Left colon (tissue), 2 donors: ENCODE data around the gene MRGPRX2. TPM values are rescaled to one million over a fixed set of nuclear protein-coding genes. Genes with fewer than 3 reads are reported as not detected.

Source experiments
- ATAC-seq: fragments of 200-7000 bp; cut with Tn5 transposase; one replicate; pipeline ENCODE4 v1.9.1; 2020; ENCODE audit warnings: mild to moderate bottlenecking, moderate library complexity
- DNase-seq, 2 donors: peaks; one replicate each; pipeline ENCODE4 v3.0.0-alpha.2; 2020
- intact Hi-C, 2 donors: fragments of 100-400 bp; cut with DNase I in 1 of 2; cut with micrococcal nuclease in 1 of 2; formaldehyde crosslinking; loops; one replicate each; pipeline versions ENCODE4 v1.11.2 to v1.14.0; 2022; cut with DNase I, micrococcal nuclease
- long read RNA-seq: library from polyadenylated mRNA; unstranded; transcript quantifications from one replicate; pipeline ENCODE4 v2.0.0, GENCODE V29; 2021
- total RNA-seq, 2 donors: library from RNA; stranded (reverse); fragmentation: NEBNext Ultra II Directional; extraction: Animal tissue kit (Norgen Biotek cat#: 25700); gene quantifications; one replicate each; pipeline ENCODE4 v1.2.1, GENCODE V29; 2021
- donor health status: DM: no; HTN: no; CAD: no.
- donor health status: DM: yes; HTN: yes; CAD: no.

MRGPRX2 gene
- total RNA-seq = under 1 TPM in 1 of 2 donors, not detected in 1; 0.11 TPM
- long read RNA-seq = 0 reads

DNA sequence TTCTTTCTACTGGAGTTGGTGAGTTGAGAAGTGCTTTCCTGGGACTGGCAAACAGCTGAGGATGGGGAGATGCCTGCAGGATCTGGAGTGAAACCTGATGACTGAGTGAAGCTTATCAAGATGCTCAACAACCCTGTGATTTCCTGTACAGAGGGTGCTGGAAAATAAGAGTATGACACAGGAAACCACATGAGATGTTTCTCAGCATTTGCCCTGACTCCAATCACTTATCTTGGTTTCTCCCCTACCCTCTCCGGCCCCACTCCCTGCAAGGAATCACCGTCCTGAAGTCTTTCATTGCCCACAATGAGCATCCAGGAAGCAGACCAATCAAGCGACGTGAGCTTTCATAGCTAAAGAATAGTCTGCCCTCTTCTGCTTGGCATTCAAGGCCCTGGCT lies at the start of gene MRGPRX2:
MRGPRX2 (minus strand) TSS at position 89 of the 400 bp plus-strand sequence. CDS start 4,315 bp downstream, outside the sequence.
- DNase-seq = no peak
- intact Hi-C loops = no loop called here
- no peak for ATAC-seq

DNA sequence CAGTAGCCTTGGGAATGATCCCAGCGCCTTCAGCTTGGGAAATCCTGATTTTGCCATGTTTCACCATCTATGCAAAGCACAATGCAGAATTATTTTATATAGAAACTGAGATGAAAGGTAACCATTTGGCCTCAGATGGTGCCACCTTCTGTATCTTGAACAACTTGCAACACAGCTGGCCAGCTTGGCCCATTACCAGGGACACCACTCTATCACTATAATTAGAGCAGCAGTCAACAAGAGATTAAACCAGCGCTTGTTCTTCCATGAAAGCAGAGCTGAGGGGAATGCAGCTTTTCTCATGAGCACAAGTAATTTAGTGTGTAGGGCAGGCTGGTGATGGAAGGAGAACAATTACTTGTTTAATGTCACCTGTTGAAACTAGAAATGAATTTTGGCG lies 49.8 kb upstream of the MRGPRX2 start:
- ATAC-seq (peak; percentile 51), DNase-seq (no peak)
- intact Hi-C loops = no loop called here

DNA sequence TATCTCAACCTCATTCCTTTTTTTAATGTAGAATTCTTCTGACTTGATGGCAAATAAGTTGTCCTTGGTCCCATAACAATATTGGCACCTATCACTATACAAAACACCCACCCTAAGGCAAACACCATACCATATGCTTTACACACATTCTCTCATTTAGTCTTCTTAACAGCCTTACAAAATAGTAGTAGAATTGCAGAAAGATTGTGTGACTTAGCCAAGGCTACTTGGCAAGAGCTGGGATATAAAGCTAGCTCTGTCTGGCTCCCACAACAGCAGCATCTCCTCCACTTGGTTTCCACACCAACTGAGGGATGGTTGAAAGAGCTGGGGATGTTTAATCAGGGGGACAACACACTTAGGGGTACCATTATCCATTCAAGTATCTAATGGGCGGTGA lies 46.6 kb upstream of the MRGPRX2 start:
- ATAC-seq (no peak), DNase-seq (no peak)
- intact Hi-C loops = no loop called here

DNA sequence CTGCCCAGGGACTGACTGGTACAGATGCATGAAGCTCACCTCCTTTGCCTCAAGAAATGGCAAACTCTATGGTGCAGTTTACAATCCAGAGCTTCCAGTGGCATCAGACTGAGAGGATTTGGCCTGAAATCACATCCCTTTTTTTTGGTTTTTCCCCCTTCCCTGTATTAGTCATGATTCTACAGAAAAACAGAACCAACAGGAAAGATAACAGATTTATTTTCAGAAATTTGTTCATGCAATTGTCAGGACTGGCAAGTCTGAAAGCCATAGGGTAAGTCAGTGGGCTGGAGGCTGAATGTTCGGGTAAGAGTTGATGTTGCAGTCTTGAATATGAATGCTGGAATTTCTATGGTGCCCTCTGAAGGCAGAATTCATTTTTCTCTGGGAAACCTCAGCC lies 44.5 kb upstream of the MRGPRX2 start:
- ATAC-seq = no peak
- no peak for DNase-seq
- intact Hi-C loops = no loop called here

DNA sequence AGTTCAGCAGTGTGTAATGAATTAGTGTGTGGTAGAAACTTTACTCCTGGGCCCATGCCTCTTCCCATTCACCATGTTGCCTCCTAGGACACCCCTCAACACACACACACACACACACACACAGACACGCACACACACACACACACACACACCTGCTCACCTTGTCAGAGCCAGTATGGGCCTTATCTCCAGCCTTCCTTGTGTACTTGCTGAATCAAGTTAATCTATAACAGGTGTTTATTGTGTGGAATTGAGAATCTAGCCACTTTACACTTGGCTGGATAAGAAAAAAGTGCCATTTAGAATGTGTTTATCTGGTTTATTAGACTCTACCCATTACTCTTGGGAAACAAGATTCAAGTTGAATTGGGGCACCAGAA lies 42.0 kb upstream of the MRGPRX2 start:
- ATAC-seq (peak; percentile 91), DNase-seq (peak; percentile 73 to 76)

DNA sequence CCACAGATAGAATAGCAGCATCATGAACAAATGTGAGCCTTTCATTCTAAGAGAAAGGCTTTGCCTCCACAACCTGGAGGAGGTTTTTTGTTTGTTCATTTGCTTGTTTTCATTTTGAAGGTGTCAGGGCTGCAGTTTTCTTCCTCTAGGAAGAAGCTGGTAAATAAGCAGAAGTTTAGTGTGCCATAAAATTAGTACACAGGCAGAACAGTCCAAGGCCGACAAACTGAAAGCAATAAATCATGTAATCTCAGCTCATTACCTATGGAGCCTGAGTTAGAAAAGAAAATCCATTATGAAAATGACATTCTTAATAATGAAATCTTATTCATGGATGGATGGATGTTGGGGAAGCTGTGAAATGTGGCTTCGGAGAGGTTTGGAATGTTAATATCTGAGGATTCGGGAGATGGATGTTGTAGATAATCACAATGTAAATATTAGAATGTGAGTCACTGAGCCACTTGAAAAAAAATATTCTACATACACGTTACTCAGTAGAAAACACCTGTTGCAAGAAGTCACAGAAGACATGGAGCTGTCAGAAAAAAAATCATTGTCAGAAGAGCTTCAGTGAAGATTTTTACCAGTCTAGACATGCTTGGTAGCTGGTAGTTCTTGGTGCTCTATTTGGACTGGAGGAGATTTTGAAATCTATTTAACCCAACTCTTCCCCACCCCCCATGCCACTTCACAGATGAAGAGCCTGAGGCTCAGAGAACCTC lies 41.4 kb upstream of the MRGPRX2 start:
- no peak for DNase-seq
- intact Hi-C loops = no loop called here
- peak; percentile 86 for ATAC-seq

More for the DNA sequence above, 42.0 kb upstream of the MRGPRX2 start:
- intact Hi-C loops = no loop called here

DNA sequence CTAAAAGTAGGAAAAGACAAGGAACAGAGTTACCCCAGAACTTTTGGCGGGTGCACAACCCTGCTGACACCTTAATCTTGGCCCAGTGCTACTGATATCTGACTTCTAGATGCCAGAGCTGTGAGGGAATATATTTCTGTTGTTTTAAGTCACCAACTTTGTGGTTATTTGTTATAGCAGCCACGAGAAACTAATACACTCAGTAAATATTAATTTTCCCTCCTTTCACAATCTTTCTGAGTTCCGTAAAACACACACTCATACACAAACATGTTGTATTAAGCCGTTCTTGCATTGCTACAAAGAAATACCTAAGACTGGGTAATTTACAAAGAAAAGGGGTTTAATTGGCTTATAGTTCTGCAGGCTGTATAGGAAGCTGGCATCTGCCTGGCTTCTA lies 40.4 kb upstream of the MRGPRX2 start:
- intact Hi-C loops = no loop called here
- DNase-seq (no peak), ATAC-seq (no peak)

DNA sequence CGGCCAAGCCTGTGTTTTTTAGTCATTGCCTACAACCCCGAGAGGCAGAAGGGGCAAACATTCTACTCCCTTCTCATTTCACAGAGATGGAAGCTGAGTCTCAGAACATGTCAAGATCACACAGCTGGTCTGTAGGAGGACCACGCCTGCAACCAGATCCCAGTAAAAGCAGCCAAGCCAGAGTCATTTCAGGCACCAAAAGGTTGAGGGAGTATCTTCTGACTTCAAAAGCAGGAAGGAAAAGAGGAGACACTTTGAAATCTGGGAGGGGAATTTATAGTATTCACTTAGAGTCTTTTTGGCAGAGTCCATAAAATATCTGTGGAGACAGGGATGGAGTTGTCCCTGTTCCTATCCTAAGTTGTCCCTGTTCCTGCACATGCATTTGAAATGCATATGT lies 38.6 kb upstream of the MRGPRX2 start:
- intact Hi-C loops = loop anchor here in 1 of 2 donors (10.0 kb wide), 1 partner anchor 136 kb away; no protein-coding TSS in a partner anchor

DNA sequence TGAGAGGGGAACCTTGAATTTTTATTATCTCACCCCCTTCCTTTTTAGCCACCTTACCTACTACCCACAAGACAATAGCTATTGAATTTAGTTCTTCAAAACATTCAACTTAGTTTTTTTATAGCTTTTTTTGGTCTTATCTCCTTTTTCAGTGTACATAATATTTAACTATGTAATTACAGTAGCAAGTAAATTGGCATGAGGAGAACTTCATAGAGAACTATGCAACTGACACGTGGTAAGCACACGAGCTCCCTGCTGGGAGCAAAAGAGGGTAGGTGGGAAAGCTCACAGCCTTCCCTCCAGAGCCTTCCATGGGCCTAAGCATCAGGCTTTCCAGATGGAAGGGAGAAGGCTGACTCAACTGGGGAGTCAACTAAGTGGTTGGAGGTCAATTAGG lies 34.3 kb upstream of the MRGPRX2 start:
- DNase-seq (no peak), ATAC-seq (peak; percentile 80)
- intact Hi-C loops = loop anchor here in 1 of 2 donors (10.0 kb wide), 1 partner anchor 140 kb away; no protein-coding TSS in a partner anchor

More for the DNA sequence above, 38.6 kb upstream of the MRGPRX2 start:
- DNase-seq (no peak), ATAC-seq (no peak)

DNA sequence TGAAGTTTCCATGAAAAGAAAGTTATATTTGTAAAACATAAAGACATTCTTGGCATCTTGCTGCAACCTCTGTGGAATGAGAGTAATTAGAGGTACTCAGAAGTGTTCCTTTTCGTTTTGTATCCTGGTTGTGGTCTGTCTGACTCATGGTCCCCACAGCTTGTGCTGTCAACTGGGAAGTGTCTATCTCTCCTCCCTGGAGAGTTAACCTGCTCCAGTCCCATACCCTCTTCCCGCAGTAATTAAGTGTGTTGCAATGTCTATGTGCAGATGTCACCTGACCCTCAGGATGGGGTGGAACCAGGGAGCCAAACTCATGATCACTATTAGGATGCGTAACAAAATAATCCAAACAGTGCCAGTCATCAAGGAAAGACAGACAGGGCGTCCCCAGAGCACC lies 33.5 kb upstream of the MRGPRX2 start:
- intact Hi-C loops = loop anchor here in 1 of 2 donors (10.0 kb wide), 1 partner anchor 141 kb away; no protein-coding TSS in a partner anchor
- no peak for DNase-seq
- ATAC-seq = peak; percentile 44

DNA sequence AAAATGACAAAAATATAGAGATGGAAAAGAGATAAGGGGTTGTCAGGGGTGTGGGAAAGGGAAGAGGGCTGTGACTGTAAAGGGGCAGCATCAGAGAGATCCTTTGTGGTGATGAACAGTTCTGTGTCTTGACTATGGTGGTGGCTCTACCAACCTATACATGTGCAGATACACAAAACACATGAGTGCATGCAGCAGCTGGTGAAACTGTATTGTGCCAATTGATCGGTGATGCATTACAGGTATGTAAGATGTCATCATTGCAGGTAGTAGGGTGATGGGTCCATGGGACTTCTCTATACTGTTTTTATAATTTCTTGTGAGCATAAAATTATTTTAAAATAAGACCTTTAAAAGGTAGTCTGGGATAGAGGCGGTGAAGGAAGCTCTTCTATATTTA lies 32.3 kb upstream of the MRGPRX2 start:
- DNase-seq (no peak), ATAC-seq (no peak)
- intact Hi-C loops = loop anchor here in 1 of 2 donors (10.0 kb wide), 1 partner anchor 142 kb away; no protein-coding TSS in a partner anchor

DNA sequence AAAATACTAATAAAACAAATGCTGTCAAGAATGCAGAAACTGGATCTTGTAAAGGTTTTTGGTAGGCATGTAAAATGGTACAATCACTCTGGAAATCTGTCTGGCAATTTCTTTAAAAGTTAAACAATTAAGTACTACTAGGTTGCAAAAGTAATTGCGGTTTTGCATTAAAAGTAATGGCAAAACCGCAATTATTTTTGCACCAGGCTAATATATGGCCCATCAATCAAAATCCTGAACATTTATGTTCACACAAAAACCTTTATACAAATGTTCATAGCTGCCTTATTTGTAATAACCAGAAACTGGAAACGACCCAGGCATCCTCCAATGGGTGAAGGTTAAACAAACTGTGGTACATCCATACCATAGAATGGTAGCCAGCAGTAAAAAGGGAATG lies 31.8 kb upstream of the MRGPRX2 start:
- ATAC-seq (no peak), DNase-seq (no peak)
- intact Hi-C loops = loop anchor here in 1 of 2 donors (10.0 kb wide), 1 partner anchor 142 kb away; no protein-coding TSS in a partner anchor

DNA sequence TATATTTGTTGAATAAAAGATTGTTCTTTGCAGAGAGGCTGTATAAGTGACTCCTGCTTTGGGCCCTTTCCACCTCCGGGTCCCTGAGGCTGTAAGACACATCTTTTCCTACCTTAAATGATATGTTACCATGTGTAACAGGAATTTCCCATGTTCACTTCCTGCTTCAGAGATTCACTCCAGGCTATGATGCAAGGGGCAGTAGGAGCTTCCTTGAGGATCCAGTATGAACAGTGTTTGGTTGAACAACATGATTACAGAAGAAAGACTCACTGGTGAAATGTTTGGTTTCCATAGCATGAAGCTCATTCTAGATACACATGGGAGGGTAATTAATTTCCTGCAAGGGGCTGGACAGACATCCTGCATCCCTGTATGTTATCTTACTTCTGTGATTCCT lies 30.8 kb upstream of the MRGPRX2 start:
- DNase-seq (no peak), ATAC-seq (peak; percentile 52)
- intact Hi-C loops = loop anchor here in 1 of 2 donors (10.0 kb wide), 1 partner anchor 143 kb away; no protein-coding TSS in a partner anchor

DNA sequence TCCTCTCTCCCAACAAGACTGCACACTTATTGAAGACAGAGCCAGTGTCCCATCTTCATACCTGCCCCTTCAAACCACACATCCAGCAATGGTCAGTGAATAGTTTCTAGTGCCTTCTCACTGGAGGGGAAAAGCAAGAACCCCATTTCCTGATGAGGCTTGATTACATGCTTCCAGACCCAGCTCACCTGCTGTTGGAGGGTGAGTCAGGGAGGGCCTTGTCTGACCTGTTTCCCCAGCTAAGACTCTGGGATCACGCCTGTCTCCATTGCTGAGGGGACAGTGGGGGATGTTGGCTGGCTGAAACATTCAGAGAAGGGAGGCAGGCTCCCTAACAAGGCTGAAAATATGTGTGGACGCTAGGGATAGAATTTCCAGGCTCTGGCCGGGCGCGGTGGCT lies 28.9 kb upstream of the MRGPRX2 start:
- intact Hi-C loops = no loop called here
- DNase-seq = no peak
- ATAC-seq = no peak

DNA sequence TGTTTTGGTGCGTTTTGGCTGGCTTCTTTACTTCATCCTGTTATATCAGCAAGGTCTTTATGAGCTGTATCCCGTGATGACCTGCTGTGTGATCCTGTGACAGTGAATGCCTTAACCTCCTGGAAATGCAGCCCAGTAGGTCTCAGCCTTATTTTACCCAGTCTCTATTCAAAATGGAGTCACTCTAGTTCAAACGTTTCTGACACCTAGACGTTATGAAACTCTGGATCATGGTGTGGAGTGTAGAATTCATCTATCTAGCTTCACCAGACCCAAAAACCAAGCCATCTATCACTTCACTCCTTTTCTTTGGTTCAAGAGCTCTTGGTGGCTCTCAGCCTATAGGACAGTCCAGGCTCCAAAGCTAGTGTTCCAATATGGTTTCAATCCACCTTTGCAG lies 28.3 kb upstream of the MRGPRX2 start:
- intact Hi-C loops = no loop called here
- DNase-seq = no peak
- ATAC-seq = no peak

DNA sequence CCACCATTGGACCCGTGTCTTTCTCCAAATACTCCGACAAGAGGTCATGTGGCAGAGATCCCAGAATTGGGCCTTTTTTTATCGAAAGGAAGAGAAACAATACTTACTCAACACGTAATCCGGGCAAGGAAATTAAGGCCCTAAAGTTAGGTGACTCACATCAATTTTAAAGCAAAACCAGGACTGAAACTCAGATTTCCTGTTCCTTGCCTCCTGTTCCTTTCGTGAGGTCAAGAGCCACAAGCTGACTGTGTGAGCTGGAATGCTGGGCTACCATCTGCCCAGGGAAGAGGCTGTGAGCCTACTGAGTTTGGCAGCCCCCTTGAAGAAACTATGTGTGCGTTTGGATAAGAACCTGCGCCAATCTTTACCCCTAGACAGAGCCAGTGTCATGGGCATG lies 27.1 kb upstream of the MRGPRX2 start:
- intact Hi-C loops = no loop called here
- no peak for ATAC-seq
- DNase-seq = no peak

DNA sequence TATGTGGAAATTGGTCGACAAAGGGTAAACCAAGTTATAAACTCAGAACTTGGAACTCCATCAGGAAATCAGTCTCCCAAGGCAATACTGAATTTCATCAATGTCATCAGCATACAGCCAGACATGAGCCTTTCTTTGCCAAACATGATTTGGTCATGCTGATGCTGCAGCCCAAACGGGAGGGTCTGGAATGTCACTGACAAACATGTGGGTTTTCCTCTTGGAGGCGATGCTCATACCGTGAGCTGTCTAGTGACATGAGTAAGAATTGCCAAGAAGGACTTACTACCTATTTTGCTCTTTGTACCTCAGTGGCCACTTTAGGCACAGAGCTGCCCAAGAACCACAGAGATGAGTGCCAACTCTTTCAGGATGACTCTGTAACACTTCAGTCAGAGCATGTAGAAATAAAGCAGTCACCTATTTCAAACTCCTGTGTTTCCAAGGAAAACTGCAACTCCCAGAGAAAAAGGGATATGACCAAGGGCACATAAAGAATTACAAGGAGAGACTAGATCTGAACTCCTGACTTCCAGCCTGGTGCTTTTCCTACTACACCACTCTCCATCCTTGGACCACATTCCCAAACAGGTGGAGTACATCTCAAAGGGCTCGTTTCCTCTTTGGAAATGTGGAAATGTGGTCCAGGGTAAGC lies 24.3 kb upstream of the MRGPRX2 start:
- intact Hi-C loops = no loop called here

DNA sequence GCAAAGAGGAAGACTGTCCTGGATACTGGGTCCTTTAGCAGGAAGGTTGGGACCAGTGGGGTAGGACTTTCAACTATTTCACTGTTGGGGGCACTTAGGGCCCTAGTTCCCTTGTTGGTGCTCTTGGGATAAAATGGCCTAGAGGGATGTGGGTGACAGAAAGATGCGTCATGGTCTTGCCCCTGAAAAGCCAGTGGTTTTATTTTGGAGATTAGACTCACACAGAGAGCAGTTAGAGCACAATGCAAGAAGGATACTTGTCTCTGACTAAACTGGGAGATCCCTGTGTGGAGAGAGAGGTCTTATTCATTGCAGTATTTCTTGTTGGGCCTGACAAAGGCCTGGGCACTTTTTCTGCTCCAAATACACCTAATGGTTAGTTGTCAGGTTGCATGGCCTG lies 22.6 kb upstream of the MRGPRX2 start:
- ATAC-seq = no peak

More for the DNA sequence above, 24.3 kb upstream of the MRGPRX2 start:
- no peak for ATAC-seq
- no peak for DNase-seq

DNA sequence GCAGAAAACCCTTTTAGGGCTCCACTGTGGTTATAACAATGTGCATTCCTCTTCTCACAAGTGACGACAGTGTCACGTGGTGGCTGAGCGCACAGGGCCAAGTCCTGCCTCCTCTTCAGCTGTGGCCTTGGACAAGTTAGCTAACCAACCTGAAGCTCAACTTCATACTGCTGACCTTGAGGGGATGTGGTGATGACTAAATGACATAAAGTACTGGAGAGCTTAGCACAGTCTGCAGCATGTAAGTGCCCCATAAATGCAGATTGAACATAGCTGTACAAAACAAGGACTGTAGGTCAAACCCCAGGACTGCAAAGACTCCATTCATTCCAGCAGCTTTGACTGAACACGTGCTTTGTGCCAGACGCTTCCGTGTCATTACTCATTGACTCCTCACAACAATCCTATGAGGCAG lies 20.1 kb upstream of the MRGPRX2 start:
- DNase-seq = no peak
- peak; percentile 21 for ATAC-seq
- intact Hi-C loops = no loop called here

More for the DNA sequence above, 22.6 kb upstream of the MRGPRX2 start:
- DNase-seq = no peak
- intact Hi-C loops = no loop called here
